Left hindlimb (tissue), 1 donor: ENCODE data around the gene ASPSCR1.

Source experiments
- DNase-seq: peaks from one replicate; pipeline ENCODE4 v3.0.0-alpha.2; 2018

Gene ASPSCR1

GRCh38 chr17:82001571-82002056 is 24.2 kb downstream of the ASPSCR1 start:
- DNase-seq, result no peak

GRCh38 chr17:82003411-82004381 is 26.3 kb downstream of the ASPSCR1 start:
- DNase-seq, result peak; percentile 81

DNA sequence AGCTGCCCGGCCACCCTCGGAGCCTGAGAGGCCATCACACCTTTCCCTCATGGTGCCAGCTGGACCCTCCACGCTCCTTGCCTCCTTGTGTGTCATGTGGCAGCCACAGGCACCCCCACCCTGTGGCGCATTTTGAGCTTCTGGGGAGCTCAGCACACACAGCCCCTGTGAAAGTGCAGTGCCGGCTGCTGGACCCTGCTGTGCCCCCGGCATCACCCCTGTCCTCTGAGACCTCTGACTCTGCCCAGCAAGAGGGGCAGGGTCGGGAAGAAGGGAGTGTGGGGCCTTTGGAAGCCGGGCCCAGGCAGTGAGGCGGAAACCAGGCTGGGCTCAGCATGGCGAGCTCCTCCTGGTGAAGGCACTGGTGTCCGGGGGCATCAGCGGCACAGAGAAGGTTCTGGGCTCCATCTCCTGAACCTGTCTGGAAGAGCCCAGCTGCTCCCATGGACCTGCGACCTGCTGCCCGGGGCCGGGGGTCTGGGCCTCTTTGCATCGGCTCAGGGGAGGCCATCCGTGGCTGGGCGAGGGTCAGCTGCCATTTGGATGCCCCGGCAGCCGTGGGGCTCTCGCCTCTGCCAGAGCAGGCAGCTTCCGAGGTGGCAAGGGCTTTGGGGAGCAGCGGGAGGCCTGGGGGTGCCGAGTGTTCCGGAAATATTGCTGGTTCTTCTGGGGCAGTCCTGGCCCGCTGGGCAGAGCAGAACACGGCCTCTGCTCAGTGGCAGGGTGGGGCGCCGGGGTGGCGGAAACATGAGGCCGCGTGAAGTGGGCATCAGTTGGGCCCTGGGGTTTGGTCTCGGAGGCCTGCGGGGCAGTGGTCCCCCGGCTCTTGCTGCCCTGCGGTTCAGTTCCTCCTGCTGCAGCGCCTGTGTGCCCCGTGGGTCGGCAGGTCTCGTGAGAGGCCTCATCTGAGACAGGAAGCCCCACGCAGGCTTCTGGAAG is 27.4 kb downstream of the ASPSCR1 start:
- no peak for DNase-seq

- DNase-seq, result no peak
Measured at GRCh38 chr17:82005701-82006348, 28.4 kb downstream of the ASPSCR1 start.

- no peak for DNase-seq
Measured at GRCh38 chr17:82006468-82007227, 29.2 kb downstream of the ASPSCR1 start.

DNA sequence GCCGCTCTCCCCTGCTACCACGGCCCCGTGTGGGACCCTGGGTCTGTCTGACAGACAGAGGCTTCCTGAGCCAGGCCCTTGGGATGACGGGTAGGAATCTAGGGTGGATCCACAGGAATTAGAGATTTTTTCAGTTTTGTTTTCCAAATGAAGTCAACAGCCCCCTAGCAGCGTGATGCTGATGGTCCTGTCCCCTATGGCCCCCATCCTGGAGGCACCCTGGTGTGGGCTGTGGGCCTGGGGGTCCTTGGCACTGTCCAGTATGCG is 29.7 kb downstream of the ASPSCR1 start:
- no peak for DNase-seq

GRCh38 chr17:82007495-82008257 is 30.2 kb downstream of the ASPSCR1 start:
- no peak for DNase-seq

DNA sequence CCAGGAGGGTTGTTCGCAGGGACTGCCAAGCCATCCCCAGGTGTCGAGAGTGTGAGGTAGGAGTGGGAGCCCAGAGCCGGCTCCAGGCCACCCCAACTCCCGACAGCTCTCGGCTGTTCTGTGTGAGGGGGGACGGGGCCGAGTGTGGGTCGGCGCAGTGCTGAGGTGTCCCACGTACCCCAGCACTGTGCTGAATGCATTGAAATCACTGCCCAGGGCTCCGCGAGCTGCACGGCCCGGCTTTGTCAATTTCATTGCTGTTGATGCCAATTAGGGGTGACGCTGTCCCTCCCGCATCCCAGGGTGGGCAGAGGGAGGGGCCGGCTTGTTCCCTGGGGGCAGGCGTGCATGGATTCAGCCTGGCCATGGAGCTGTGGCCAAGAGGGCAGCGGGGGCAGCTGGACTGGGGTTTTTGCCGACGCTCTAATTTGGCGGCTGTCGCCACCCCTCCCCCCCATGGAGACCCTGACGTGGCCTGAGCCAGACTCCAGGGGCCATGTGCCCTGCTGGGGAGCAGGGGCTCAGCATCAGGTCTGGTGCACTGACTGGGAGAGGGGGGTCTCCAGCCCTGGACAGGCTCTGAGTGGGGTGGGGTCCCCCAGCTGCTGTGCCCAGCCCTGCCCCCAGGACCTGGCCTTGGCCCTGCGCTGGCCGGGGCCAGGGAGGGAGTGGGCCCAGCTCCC is 31.0 kb downstream of the ASPSCR1 start:
- no peak for DNase-seq

DNA sequence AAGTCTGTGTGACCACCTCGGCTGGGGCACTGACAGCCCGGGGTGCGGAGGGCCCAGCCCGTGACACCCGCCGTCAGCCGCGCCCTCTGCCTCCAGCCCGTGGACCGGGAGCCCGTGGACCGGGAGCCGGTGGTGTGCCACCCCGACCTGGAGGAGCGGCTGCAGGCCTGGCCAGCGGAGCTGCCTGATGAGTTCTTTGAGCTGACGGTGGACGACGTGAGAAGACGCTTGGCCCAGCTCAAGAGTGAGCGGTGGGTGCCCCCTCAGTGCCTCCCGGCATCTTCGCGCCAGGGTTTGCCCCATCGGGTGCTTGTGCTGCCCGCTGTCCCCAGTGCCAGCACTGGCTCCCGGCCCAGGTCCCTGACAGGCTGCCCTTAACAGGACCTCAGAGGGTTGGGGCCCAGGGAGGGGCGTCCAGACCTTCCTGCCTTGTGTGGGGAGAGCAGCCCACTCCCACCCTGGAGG is 31.5 kb downstream of the ASPSCR1 start:
- no peak for DNase-seq

- no peak for DNase-seq
Measured at GRCh38 chr17:82009413-82009812, 32.0 kb downstream of the ASPSCR1 start.

- DNase-seq, result no peak
Measured at GRCh38 chr17:82010575-82011525, 33.4 kb downstream of the ASPSCR1 start.

GRCh38 chr17:82011617-82012187 is 34.3 kb downstream of the ASPSCR1 start:
- no peak for DNase-seq

- no peak for DNase-seq
Measured at GRCh38 chr17:82012261-82012639, 34.8 kb downstream of the ASPSCR1 start.

- DNase-seq, result no peak
Measured at GRCh38 chr17:82012640-82013295, 35.3 kb downstream of the ASPSCR1 start.

- peak; percentile 79 for DNase-seq
Measured at GRCh38 chr17:82013341-82013740, 35.9 kb downstream of the ASPSCR1 start.

- no peak for DNase-seq
Measured at GRCh38 chr17:82013772-82014321, 36.4 kb downstream of the ASPSCR1 start.

- no peak for DNase-seq
Measured at GRCh38 chr17:82014432-82014831, 37.0 kb downstream of the ASPSCR1 start.

DNA sequence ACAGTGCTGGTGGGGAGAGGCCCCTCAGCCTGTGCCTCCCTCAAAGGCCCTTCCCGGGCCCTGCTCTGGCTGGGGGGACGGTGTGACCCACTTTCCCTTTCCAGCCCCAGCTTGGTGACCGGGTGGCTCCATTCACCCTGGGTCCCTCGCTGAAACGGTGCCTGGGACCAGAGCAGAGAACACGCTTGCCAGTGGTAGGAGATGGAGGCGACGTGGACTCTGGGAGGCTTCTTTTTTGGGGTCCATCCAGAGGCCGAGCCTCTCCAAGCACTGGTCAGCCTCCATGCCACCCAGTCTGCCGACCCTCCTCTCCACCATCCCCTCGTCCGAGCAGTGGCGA is 37.5 kb downstream of the ASPSCR1 start:
- DNase-seq, result no peak
